HepG2 (cell line): ENCODE data around the gene TIAM2. TPM values are rescaled to one million over a fixed set of nuclear protein-coding genes. Genes with fewer than 3 reads are reported as not detected.

Experiments
- ATAC-seq: fragments of 200-7000 bp; cut with Tn5 transposase; 3 replicates; pipeline ENCODE4 v1.9.1; 2020; ENCODE audit warnings: mild to moderate bottlenecking, moderate library complexity
- BruUV-seq: library from RNA; stranded (reverse); fragments of 400-500 nt; replicated peaks from 2 replicates; lab custom pipeline; 2021; lab: Mats Ljungman, UMichigan
- CTCF ChIA-PET: fragments of 300-600 bp; formaldehyde crosslinking; extraction: SDS; loops from one replicate; lab custom pipeline; 2021; ENCODE audit warnings: low total read pairs, inconsistent platforms, low intra/inter-chr PET ratio; lab: Yijun Ruan, JAX
- POLR2A ChIA-PET: fragments of 350-600 bp; sonication (Branson Sonifier 250); formaldehyde crosslinking; loops from one replicate; lab custom pipeline; 2020; ENCODE audit warnings: antibody characterized with exemption, inconsistent platforms; lab: Yijun Ruan, JAX
- DNase-seq: peaks from one replicate; pipeline ENCODE4 v3.0.0-alpha.2; 2015; ENCODE audit warnings: low spot score
- FAIRE-seq: peaks from 3 replicates; lab custom pipeline; 2011; peaks lifted over from hg19 to GRCh38; lab: Jason Lieb, UNC
- H2AFZ ChIP-seq: one replicate; pipeline ENCODE4 v1.6.1; 2011; ENCODE audit warnings: low read length, inconsistent platforms
- H3K27ac ChIP-seq: fragments of 300-600 bp; 3 replicates; pipeline ENCODE4 v1.8.0; 2011; ENCODE audit warnings: mixed run types, mild to moderate bottlenecking, mixed read lengths, low read length, inconsistent platforms; ENCODE audit not compliant: insufficient read depth; ENCODE audit errors: extremely low read length
- H3K27me3 ChIP-seq, 2 experiments: fragments of 200-600 bp in 1 of 2; 2 replicates in 1 of 2; 3 replicates in 1 of 2; pipeline versions ENCODE4 v1.6.0 to v1.8.0; 2011; ENCODE audit warnings: low read length in 2 of 2, mild to moderate bottlenecking in 2 of 2, moderate library complexity in 2 of 2, inconsistent platforms in 1 of 2; ENCODE audit not compliant: insufficient read depth in 2 of 2, control insufficient read depth in 1 of 2
- H3K36me3 ChIP-seq, 2 experiments: fragments of 200-600 bp in 1 of 2; replicated peaks in 1 of 2; 2 replicates in 1 of 2; 3 replicates in 1 of 2; pipeline versions ENCODE4 v1.5.1 to v1.8.0; 2011; ENCODE audit warnings: low read length in 2 of 2, inconsistent platforms in 1 of 2; ENCODE audit not compliant: insufficient read depth in 2 of 2, control insufficient read depth in 1 of 2
- H3K4me1 ChIP-seq: 2 replicates; pipeline ENCODE4 v1.5.1; 2012; ENCODE audit warnings: low read length, inconsistent platforms; ENCODE audit not compliant: insufficient read depth
- H3K4me2 ChIP-seq: 2 replicates; pipeline ENCODE4 v1.6.0; 2011; ENCODE audit warnings: low read depth, low read length, inconsistent platforms
- H3K4me3 ChIP-seq, 3 experiments: fragments of 200-600 bp in 1 of 3; sonication (generic), shearing (Covaris generic) in 1 of 3; replicated peaks in 1 of 3; 2 replicates each; pipeline ENCODE4 v1.5.1; 2011 to 2016; ENCODE audit warnings: low read length in 3 of 3, inconsistent platforms in 2 of 3, low read depth in 2 of 3, mild to moderate bottlenecking in 2 of 3, control low read depth in 1 of 3, mixed read lengths in 1 of 3; ENCODE audit not compliant: insufficient read depth in 1 of 3
- H3K79me2 ChIP-seq: one replicate; pipeline ENCODE4 v1.6.1; 2011; ENCODE audit warnings: low read length, inconsistent platforms; ENCODE audit not compliant: insufficient read depth
- H3K9ac ChIP-seq: 2 replicates; pipeline ENCODE4 v1.6.0; 2011; ENCODE audit warnings: mild to moderate bottlenecking, low read depth, low read length, inconsistent platforms; ENCODE audit not compliant: insufficient read depth
- H3K9me3 ChIP-seq: 2 replicates; pipeline ENCODE4 v1.5.1; 2012; ENCODE audit warnings: mild to moderate bottlenecking, low read length
- H4K20me1 ChIP-seq: 2 replicates; pipeline ENCODE4 v1.6.0; 2011; ENCODE audit warnings: inconsistent platforms, mild to moderate bottlenecking, low read length, moderate library complexity; ENCODE audit not compliant: insufficient read depth
- AKNA ChIP-seq: sonication (generic); formaldehyde crosslinking; IDR thresholded peaks from 2 replicates; pipeline ENCODE4 v1.4.0; 2020; ENCODE audit warnings: missing genetic modification reagents, borderline replicate concordance
- ARNTL ChIP-seq: sonication (generic); formaldehyde crosslinking; IDR thresholded peaks from 2 replicates; pipeline ENCODE4 v1.4.0; 2020; ENCODE audit warnings: mild to moderate bottlenecking, missing genetic modification reagents
- ATF4 ChIP-seq, 2 experiments: fragments of 450-650 bp in 1 of 2; sonication (generic) in 1 of 2; formaldehyde crosslinking; IDR thresholded peaks; 2 replicates each; pipeline versions ENCODE4 v1.5.0 to v1.8.0; 2020 to 2022; ENCODE audit warnings: mild to moderate bottlenecking in 1 of 2, missing genetic modification reagents in 1 of 2
- BCL6 ChIP-seq: IDR thresholded peaks from 2 replicates; pipeline ENCODE4 v1.6.1; 2016; ENCODE audit warnings: missing genetic modification reagents, missing compliant biosample characterization
- GLMP ChIP-seq: sonication (generic); formaldehyde crosslinking; IDR thresholded peaks from 2 replicates; pipeline ENCODE4 v1.9.0; 2021; ENCODE audit warnings: missing genetic modification reagents, mild to moderate bottlenecking, borderline replicate concordance
- HOXA7 ChIP-seq: sonication (generic); formaldehyde crosslinking; IDR thresholded peaks from 2 replicates; pipeline ENCODE4 v1.8.1; 2022; ENCODE audit warnings: mild to moderate bottlenecking, missing genetic modification reagents, moderate library complexity
- PRMT3 ChIP-seq: sonication (generic); formaldehyde crosslinking; IDR thresholded peaks from 2 replicates; pipeline ENCODE4 v1.8.1; 2022; ENCODE audit warnings: low read depth, mild to moderate bottlenecking, moderate library complexity, missing genetic modification reagents, borderline replicate concordance
- RXRA ChIP-seq: sonication (generic); formaldehyde crosslinking; IDR thresholded peaks from 2 replicates; pipeline ENCODE4 v1.5.1; 2020; ENCODE audit warnings: missing genetic modification reagents
- SIN3A ChIP-seq: IDR thresholded peaks from 2 replicates; pipeline ENCODE4 v1.6.1; 2011; ENCODE audit warnings: low read depth, mild to moderate bottlenecking, control low read depth, low read length, borderline replicate concordance
- SNAI1 ChIP-seq: sonication (generic); formaldehyde crosslinking; IDR thresholded peaks from 2 replicates; pipeline ENCODE4 v1.5.0; 2020; ENCODE audit warnings: mild to moderate bottlenecking, missing genetic modification reagents, borderline replicate concordance
- TSC22D2 ChIP-seq: sonication (generic); formaldehyde crosslinking; IDR thresholded peaks from 2 replicates; pipeline ENCODE4 v1.5.1; 2020; ENCODE audit warnings: missing genetic modification reagents, mild to moderate bottlenecking, borderline replicate concordance
- XRCC5 ChIP-seq: fragments of 200-400 bp; formaldehyde crosslinking; optimal IDR thresholded peaks from 2 replicates; pipeline ENCODE3; 2017; ENCODE audit warnings: mild to moderate bottlenecking, low read length
- ZFP36L2 ChIP-seq: sonication (generic); formaldehyde crosslinking; IDR thresholded peaks from 2 replicates; pipeline ENCODE4 v1.4.0; 2020; ENCODE audit warnings: missing genetic modification reagents
- ZNF547 ChIP-seq: sonication (generic); formaldehyde crosslinking; IDR thresholded peaks from 2 replicates; pipeline ENCODE4 v1.5.1; 2020; ENCODE audit warnings: mild to moderate bottlenecking, missing genetic modification reagents
- ZNF598 ChIP-seq: sonication (generic); formaldehyde crosslinking; IDR thresholded peaks from 2 replicates; pipeline ENCODE4 v1.5.1; 2020; ENCODE audit warnings: mild to moderate bottlenecking, missing genetic modification reagents, borderline replicate concordance
- ZNF709 ChIP-seq: sonication (generic); formaldehyde crosslinking; IDR thresholded peaks from 2 replicates; pipeline ENCODE4 v1.5.0; 2020; ENCODE audit warnings: mild to moderate bottlenecking, missing genetic modification reagents
- ZNF841 ChIP-seq: sonication (generic); formaldehyde crosslinking; IDR thresholded peaks from 2 replicates; pipeline ENCODE4 v1.8.1; 2023; ENCODE audit warnings: missing genetic modification reagents, borderline replicate concordance
- WGBS: methylation state at CpG from one replicate; pipeline ENCODE4 v1.1.6; 2017; ENCODE audit warnings: low lambda C conversion rate; 5-methylcytosine and 5-hydroxymethylcytosine counted together
- in situ Hi-C: cut with HindIII; loops from 2 replicates; pipeline ENCODE4 v1.10.0; 2017; ENCODE audit warnings: low pct_unique_long_range_greater_than_20kb; ENCODE audit not compliant: extremely low pct_ligation_motif_present
- intact Hi-C: fragments of 100-400 bp; cut with micrococcal nuclease; formaldehyde crosslinking; loops from one replicate; pipeline ENCODE4 v1.10.0; 2022; ENCODE audit not compliant: unreplicated experiment
- polyA plus RNA-seq, 8 experiments: library from polyadenylated mRNA; depleted of rRNA in 3 of 8; stranded (reverse) in 7 of 8; unstranded in 1 of 8; fragments of >200 nt; fragmentation: Illumina TruSeq in 4 of 8; extraction: Trizol in 4 of 8; gene quantifications; 2 replicates each; pipeline versions ENCODE4 v1.2.1 to v1.2.3, GENCODE V29; 2011 to 2016; ENCODE audit warnings: low read depth in 4 of 8, missing spikeins in 1 of 8, mixed read lengths in 1 of 8; ENCODE audit not compliant: insufficient read depth in 1 of 8
- total RNA-seq, 5 experiments: library from RNA; depleted of rRNA; stranded (reverse); fragments of >200 nt; fragmentation: Illumina TruSeq; extraction: Trizol; gene quantifications; 2 replicates each; pipeline ENCODE4 v1.2.3, GENCODE V29; 2016; ENCODE audit warnings: low read depth in 1 of 5

TIAM2 gene
- total and polyA plus RNA-seq, 2 of the 13 experiments (the other 11 are each of a cell fraction or from before 2014, with no cell fraction given): 4.1 to 4.5 TPM

- no peak for TF ChIP-seq AKNA (CRISPR knock-in tag)
- no peak for TF ChIP-seq BCL6 (CRISPR knock-in tag)
- no peak for TF ChIP-seq ZNF841 (CRISPR knock-in tag)
- no peak for TF ChIP-seq TSC22D2 (CRISPR knock-in tag)
- TF ChIP-seq ZNF598: no peak
- TF ChIP-seq XRCC5: no peak
Measured at GRCh38 chr6:155062866-155063341, 67.8 kb downstream of the TIAM2 start (continued).

- H3K36me3 ChIP-seq: no peaks in the 10 kb centered on the region
- no peak overlapping the region for H3K4me2 ChIP-seq
- FAIRE-seq (no peak), DNase-seq (no peak), ATAC-seq (no peak)
- H3K27ac ChIP-seq: no peak overlapping the region
- ChIA-PET CTCF (no interaction called here), POLR2A (no interaction called here)
- no peaks in the 10 kb centered on the region for H3K9me3 ChIP-seq
- no peaks in the 10 kb centered on the region for H3K27me3 ChIP-seq
- H3K79me2 ChIP-seq: no peaks in the 10 kb centered on the region
- WGBS: 34% methylated on average over 3 of the region's 3 CpGs
- intact Hi-C loops (no loop called here), in situ Hi-C loops (no loop called here)
- H3K4me1 ChIP-seq: 0 out of 2 replicates have a peak, but pooled peaks cover 5% of the 10 kb centered on the region
- no peak overlapping the region for H3K9ac ChIP-seq
- no peak overlapping the region for H2AFZ ChIP-seq
- no peaks in the 10 kb centered on the region for H4K20me1 ChIP-seq
- BruUV-seq: no TSS peak
- no peak overlapping the region for H3K4me3 ChIP-seq
- no peak for TF ChIP-seq ZNF709 (CRISPR knock-in tag)
- no peak for TF ChIP-seq ZNF547 (CRISPR knock-in tag)
- no peak for TF ChIP-seq RXRA (CRISPR knock-in tag)
- no peak for TF ChIP-seq ATF4 (CRISPR knock-in tag; IDR thresholded peaks at IDR 0.05)
- TF ChIP-seq GLMP (CRISPR knock-in tag): no peak
- TF ChIP-seq HOXA7 (CRISPR knock-in tag): no peak
- TF ChIP-seq ZFP36L2 (CRISPR knock-in tag): no peak
- no peak for TF ChIP-seq ARNTL (CRISPR knock-in tag)
- TF ChIP-seq PRMT3 (CRISPR knock-in tag): no peak
- TF ChIP-seq SNAI1 (CRISPR knock-in tag): no peak
- no peak for TF ChIP-seq SIN3A
Measured at GRCh38 chr6:155064303-155064702, 69.2 kb downstream of the TIAM2 start.
